Stomach (tissue), 19 donors: ENCODE data around the gene COL6A3. TPM values are rescaled to one million over a fixed set of nuclear protein-coding genes. Genes with fewer than 3 reads are reported as not detected.
A peak's percentile ranks its signal among the peaks of the same experiment; 100 is the strongest.

Experiments used
- DNase-seq, 2 donors: peaks; one replicate each; pipeline versions ENCODE4 v3.0.0 to v3.0.0-alpha.2; 2013 to 2019
- H3K27ac ChIP-seq, 5 donors: fragments of 200-600 bp in 4 of 5; sonication (generic) in 4 of 5; one replicate each; pipeline ENCODE4 v1.5.1; 2013 to 2019; ENCODE audit warnings: mild to moderate bottlenecking in 1 of 5, moderate library complexity in 1 of 5
- H3K27me3 ChIP-seq, 3 donors: fragments of 200-600 bp; sonication (generic); one replicate each; pipeline ENCODE4 v1.5.1; 2017 to 2019; ENCODE audit warnings: mixed run types in 1 of 3
- H3K36me3 ChIP-seq, 4 donors: fragments of 200-600 bp; sonication (generic); 1 replicate in 3 of 4; 2 replicates in 1 of 4; pipeline ENCODE4 v1.5.1; 2016 to 2019
- H3K4me1 ChIP-seq, 4 donors: fragments of 200-600 bp; sonication (generic); one replicate each; pipeline ENCODE4 v1.5.1; 2016 to 2019
- H3K4me3 ChIP-seq, 4 donors: fragments of 200-600 bp; sonication (generic) in 3 of 4; one replicate each; pipeline ENCODE4 v1.5.1; 2016 to 2019; ENCODE audit warnings: mild to moderate bottlenecking in 1 of 4
- H3K9me3 ChIP-seq, 4 donors: fragments of 200-600 bp; sonication (generic); one replicate each; pipeline ENCODE4 v1.5.1; 2016 to 2019
- EP300 ChIP-seq: sonication (generic); formaldehyde crosslinking; IDR thresholded peaks from one replicate; pipeline ENCODE4 v1.6.1; 2017; ENCODE audit warnings: antibody characterized with exemption
- POLR2A ChIP-seq, 4 donors: fragments of 450-650 bp; IDR thresholded peaks; one replicate each; pipeline ENCODE4 v1.6.1; 2016; ENCODE audit warnings: antibody characterized with exemption in 4 of 4, control low read depth in 2 of 4, mild to moderate bottlenecking in 1 of 4, moderate library complexity in 1 of 4
- POLR2AphosphoS5 ChIP-seq, 3 donors: sonication (generic); formaldehyde crosslinking; IDR thresholded peaks; one replicate each; pipeline ENCODE4 v1.6.1; 2016; ENCODE audit warnings: antibody characterized with exemption in 3 of 3
- WGBS, 5 donors: extraction: QIAGEN DNeasy Blood & Tissue Kit in 3 of 5; methylation state at CpG; one replicate each; pipeline versions ENCODE4 v1.1.5 to v1.1.7; 2013 to 2018; 5-methylcytosine and 5-hydroxymethylcytosine counted together
- intact Hi-C: fragments of 100-400 bp; cut with DNase I; formaldehyde crosslinking; loops from one replicate; pipeline ENCODE4 v1.15.1; 2023; ENCODE audit warnings: low total_unique reads
- long read RNA-seq, 10 donors: transcript quantifications; one replicate each; lab custom pipeline, GENCODE V29; 2026
- polyA plus RNA-seq, 3 donors: library from polyadenylated mRNA; stranded (reverse); fragments of 200-250 nt; gene quantifications; one replicate each; pipeline ENCODE4 v1.2.3, GENCODE V29; 2013
- total RNA-seq, 5 donors: library from RNA; depleted of rRNA; stranded (reverse); fragments of >200 nt; gene quantifications; one replicate each; pipeline versions ENCODE4 v1.1.0 to v1.2.3, GENCODE V29; 2014 to 2016
- TF ChIP-seq, protein P1 (sequence below), 7 experiments: fragments of 450-650 bp in 4 of 7; fragments of 200-600 bp in 3 of 7; sonication (generic) in 3 of 7; IDR thresholded peaks; one replicate each; pipeline ENCODE4 v1.5.1; 2016 to 2019; ENCODE audit warnings: antibody characterized with exemption in 7 of 7, control low read depth in 2 of 7, mild to moderate bottlenecking in 1 of 7
- donor health status: healthy with polysubstance abuse.
- donor health status: Bipolar disorder and iron deficiency.
- donor health status: healthy.

The COL6A3 gene
- 100 to 1,000 TPM; 105 to 411 (median 138) TPM for total RNA-seq
- polyA plus RNA-seq: 10 to 100 TPM in 2 of 3 donors, 1 to 10 TPM in 1; 9.3 to 23.3 (median 12.0) TPM
- long read RNA-seq, donor 1, full-length matches to known transcripts: 16 of 91 reads
- long read RNA-seq, donor 1, partial matches to known transcripts: 75 of 91 reads
- long read RNA-seq, donor 1, other reads (novel, unspliced or antisense): 0 of 91 reads
- long read RNA-seq, donor 2, full-length matches to known transcripts: 7 of 112 reads
- long read RNA-seq, donor 2, partial matches to known transcripts: 105 of 112 reads
- long read RNA-seq, donor 2, other reads (novel, unspliced or antisense): 0 of 112 reads
- long read RNA-seq, donor 3, full-length matches to known transcripts: 5 of 11 reads
- long read RNA-seq, donor 3, partial matches to known transcripts: 6 of 11 reads
- long read RNA-seq, donor 3, other reads (novel, unspliced or antisense): 0 of 11 reads
- long read RNA-seq, donor 4, partial matches to known transcripts: 0 of 2 reads
- long read RNA-seq, donor 4, other reads (novel, unspliced or antisense): 0 of 2 reads
- long read RNA-seq, donor 5, full-length matches to known transcripts: 11 of 140 reads
- long read RNA-seq, donor 5, partial matches to known transcripts: 129 of 140 reads
- long read RNA-seq, donor 5, other reads (novel, unspliced or antisense): 0 of 140 reads
- long read RNA-seq, donor 6: 0 reads
- long read RNA-seq, donor 7, full-length matches to known transcripts: 9 of 138 reads
- long read RNA-seq, donor 7, partial matches to known transcripts: 129 of 138 reads
- long read RNA-seq, donor 7, other reads (novel, unspliced or antisense): 0 of 138 reads
- long read RNA-seq, donor 8, full-length matches to known transcripts: 6 of 51 reads
- long read RNA-seq, donor 8, partial matches to known transcripts: 45 of 51 reads
- long read RNA-seq, donor 8, other reads (novel, unspliced or antisense): 0 of 51 reads
- long read RNA-seq, donor 9, full-length matches to known transcripts: 10 of 228 reads
- long read RNA-seq, donor 9, partial matches to known transcripts: 218 of 228 reads
- long read RNA-seq, donor 9, other reads (novel, unspliced or antisense): 0 of 228 reads
- long read RNA-seq, donor 10, full-length matches to known transcripts: 4 of 9 reads
- long read RNA-seq, donor 10, partial matches to known transcripts: 5 of 9 reads
- long read RNA-seq, donor 10, other reads (novel, unspliced or antisense): 0 of 9 reads

- H3K9me3 ChIP-seq: no peaks in the 10 kb centered on the region
- H3K4me3 ChIP-seq: peak within 1 kb of the TSS; percentile 48 to 55 (median 50)
- intact Hi-C loops: no loop called here
- no peaks in the 10 kb centered on the region for H3K36me3 ChIP-seq
- H3K4me1 ChIP-seq: peaks cover 0 to 10% (median 0%) of the 10 kb centered on the region in 4 donors
- peak within 1 kb of the TSS; percentile 10 to 89 (median 82) for H3K27ac ChIP-seq
- peak in 1 of 3 donors; percentile 33 for TF ChIP-seq POLR2AphosphoS5 (IDR thresholded peaks at IDR 0.05)
- no peak for TF ChIP-seq EP300
- peaks cover 0 to 29% (median 0%) of the 10 kb centered on the region in 3 donors for H3K27me3 ChIP-seq
- WGBS, 5 donors: 42 to 62% (median 57%) methylated on average over 15 of the region's 16 CpGs
- DNase-seq: peak in 1 of 2 donors; percentile 92
Measured at GRCh38 chr2:237413777-237414661, at the start of gene COL6A3. Gene COL6A3, minus strand, starts transcription at chr2:237414164. Its CDS starts 17,347 bp downstream, at chr2:237396817.

GRCh38 chr2:237459741-237460174 is 45.8 kb upstream of the COL6A3 start:
- DNase-seq: no peak
- intact Hi-C loops: no loop called here

DNA sequence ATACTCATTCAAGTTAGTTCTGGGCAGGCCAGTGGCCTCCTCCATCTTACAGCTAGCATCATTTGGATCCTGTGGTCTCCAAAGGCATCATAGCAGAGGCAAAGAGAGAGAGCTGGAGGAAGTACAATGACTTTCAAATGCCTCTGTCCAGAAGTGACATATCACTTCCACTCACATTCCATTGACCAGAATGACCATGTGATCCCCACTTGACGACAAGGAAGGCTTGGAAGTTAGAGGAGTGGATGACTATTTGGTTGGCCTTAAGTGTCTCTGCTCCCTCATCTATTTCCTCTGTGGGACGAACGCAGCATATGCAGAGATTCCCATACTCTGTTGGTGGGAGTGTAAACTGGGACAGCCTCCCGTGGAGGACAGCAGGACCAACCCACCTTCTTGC is 45.3 kb upstream of the COL6A3 start:
- TF ChIP-seq POLR2AphosphoS5 (IDR thresholded peaks at IDR 0.05) (no peak), EP300 (no peak), POLR2A (IDR thresholded peaks at IDR 0.05) (no peak)
- TF ChIP-seq, protein P1, sequence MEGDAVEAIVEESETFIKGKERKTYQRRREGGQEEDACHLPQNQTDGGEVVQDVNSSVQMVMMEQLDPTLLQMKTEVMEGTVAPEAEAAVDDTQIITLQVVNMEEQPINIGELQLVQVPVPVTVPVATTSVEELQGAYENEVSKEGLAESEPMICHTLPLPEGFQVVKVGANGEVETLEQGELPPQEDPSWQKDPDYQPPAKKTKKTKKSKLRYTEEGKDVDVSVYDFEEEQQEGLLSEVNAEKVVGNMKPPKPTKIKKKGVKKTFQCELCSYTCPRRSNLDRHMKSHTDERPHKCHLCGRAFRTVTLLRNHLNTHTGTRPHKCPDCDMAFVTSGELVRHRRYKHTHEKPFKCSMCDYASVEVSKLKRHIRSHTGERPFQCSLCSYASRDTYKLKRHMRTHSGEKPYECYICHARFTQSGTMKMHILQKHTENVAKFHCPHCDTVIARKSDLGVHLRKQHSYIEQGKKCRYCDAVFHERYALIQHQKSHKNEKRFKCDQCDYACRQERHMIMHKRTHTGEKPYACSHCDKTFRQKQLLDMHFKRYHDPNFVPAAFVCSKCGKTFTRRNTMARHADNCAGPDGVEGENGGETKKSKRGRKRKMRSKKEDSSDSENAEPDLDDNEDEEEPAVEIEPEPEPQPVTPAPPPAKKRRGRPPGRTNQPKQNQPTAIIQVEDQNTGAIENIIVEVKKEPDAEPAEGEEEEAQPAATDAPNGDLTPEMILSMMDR (IDR thresholded peaks at IDR 0.05): no peak
- DNase-seq: no peak
- intact Hi-C loops: no loop called here
- 77 to 86% (median 84%) methylated on average over 4 of the region's 4 CpGs for WGBS, 5 donors
- H3K4me3 ChIP-seq: no peak overlapping the region
- no peaks in the 10 kb centered on the region for H3K9me3 ChIP-seq
- H3K4me1 ChIP-seq: peaks cover 0 to 7% (median 0%) of the 10 kb centered on the region in 4 donors
- H3K27me3 ChIP-seq: peaks cover 0 to 11% (median 0%) of the 10 kb centered on the region in 3 donors
- no peaks in the 10 kb centered on the region for H3K36me3 ChIP-seq
- no peak overlapping the region for H3K27ac ChIP-seq

More at GRCh38 chr2:237459741-237460174, 45.8 kb upstream of the COL6A3 start:
- Histone ChIP-seq H3K36me3 (no peaks in the 10 kb centered on the region), H3K4me3 (no peak overlapping the region), H3K27ac (no peak overlapping the region), H3K27me3 (peaks cover 0 to 11% (median 0%) of the 10 kb centered on the region in 3 donors), H3K9me3 (no peaks in the 10 kb centered on the region), H3K4me1 (peaks cover 0 to 7% (median 0%) of the 10 kb centered on the region in 4 donors)
- 64 to 85% (median 80%) methylated on average over 3 of the region's 3 CpGs for WGBS, 5 donors
- TF ChIP-seq POLR2A (IDR thresholded peaks at IDR 0.05): no peak
- TF ChIP-seq POLR2AphosphoS5 (IDR thresholded peaks at IDR 0.05): no peak
- TF ChIP-seq, protein P1 (IDR thresholded peaks at IDR 0.05): no peak
- TF ChIP-seq EP300: no peak

DNA sequence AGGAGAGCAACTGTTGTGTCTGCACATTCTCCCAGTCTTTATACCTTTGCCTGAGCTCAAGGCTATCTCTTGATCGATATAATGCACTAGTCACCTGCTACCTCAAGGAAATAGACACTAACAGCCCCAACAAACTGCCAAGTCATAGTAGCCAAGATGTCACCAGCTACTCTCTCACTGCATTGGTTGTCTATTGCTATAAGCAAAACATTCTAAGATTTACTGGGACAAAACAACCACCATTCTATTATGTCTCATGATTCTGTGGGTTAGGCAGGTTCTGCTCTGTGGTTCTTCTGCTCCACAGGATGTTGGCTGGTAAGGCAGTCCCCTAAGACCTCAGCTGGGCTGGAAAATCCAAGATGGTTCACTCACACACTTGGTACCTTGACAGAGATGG is 44.6 kb upstream of the COL6A3 start:
- WGBS, 5 donors: 66 to 75% (median 74%) methylated on average over 1 of the region's 1 CpG
- Histone ChIP-seq H3K4me3 (no peak overlapping the region), H3K4me1 (peaks cover 0 to 7% (median 0%) of the 10 kb centered on the region in 4 donors), H3K27me3 (peaks cover 0 to 11% (median 0%) of the 10 kb centered on the region in 3 donors), H3K9me3 (no peaks in the 10 kb centered on the region), H3K27ac (no peak overlapping the region), H3K36me3 (no peaks in the 10 kb centered on the region)
- TF ChIP-seq POLR2AphosphoS5 (IDR thresholded peaks at IDR 0.05) (no peak), POLR2A (IDR thresholded peaks at IDR 0.05) (no peak), EP300 (no peak)
- TF ChIP-seq, protein P1 (IDR thresholded peaks at IDR 0.05): no peak
- intact Hi-C loops: no loop called here
- DNase-seq: no peak
